ENCODE results near the gene THRB.

DNA sequence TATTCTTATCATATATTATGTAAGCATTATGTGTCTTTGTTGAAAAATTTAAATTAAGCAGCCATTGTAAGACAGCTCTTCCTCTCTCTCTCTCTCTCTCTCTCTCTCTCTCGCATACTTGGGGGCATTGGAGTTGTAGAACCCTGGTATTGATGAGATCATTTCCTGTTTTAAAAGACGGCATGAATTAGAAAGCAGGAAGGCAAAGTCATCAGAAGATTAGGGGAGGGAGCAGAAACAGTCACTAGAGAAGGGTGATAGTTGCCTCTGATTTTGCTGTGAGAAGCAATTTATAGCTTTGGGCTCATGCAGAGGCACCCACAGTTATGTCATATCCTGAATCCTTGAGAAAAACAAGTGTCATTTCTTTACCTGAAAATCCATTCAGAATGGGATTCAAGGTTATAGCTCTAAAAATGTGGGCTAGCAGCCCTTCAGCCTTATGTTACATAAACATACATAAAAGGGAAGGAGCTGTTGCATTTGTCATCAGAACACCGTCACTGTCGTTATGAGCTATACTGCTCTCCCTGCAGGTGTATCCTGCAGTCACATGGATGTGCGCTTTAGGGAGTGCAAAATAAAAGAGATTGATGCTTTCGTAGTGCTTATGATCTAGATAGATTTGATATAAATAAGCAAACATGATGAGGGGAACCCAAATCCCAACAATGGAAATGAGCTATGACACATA, 335.7 kb downstream of the THRB start:
- TF ChIP-seq FOXM1 (IDR thresholded peaks at IDR 0.05; ENCODE audit: low read depth) (no peak), NFIC (IDR thresholded peaks at IDR 0.05; ENCODE audit: borderline replicate concordance) (no peak), RAD21 (IDR thresholded peaks at IDR 0.05; ENCODE audit: low read length) (no peak), ELF1 (IDR thresholded peaks at IDR 0.05) (no peak), CHD2 (IDR thresholded peaks at IDR 0.05; ENCODE audit: low read length, partially characterized antibody) (no peak), MXI1 (IDR thresholded peaks at IDR 0.05; ENCODE audit: low read depth, low read length) (no peak), FOXJ3 (CRISPR knock-in tag; IDR thresholded peaks at IDR 0.05) (no peak), EZH2phosphoT487 (IDR thresholded peaks at IDR 0.05; ENCODE audit: borderline replicate concordance, low read depth) (no peak), GATA2 (CRISPR knock-in tag; IDR thresholded peaks at IDR 0.05) (no peak)
- TF ChIP-seq, protein P1, sequence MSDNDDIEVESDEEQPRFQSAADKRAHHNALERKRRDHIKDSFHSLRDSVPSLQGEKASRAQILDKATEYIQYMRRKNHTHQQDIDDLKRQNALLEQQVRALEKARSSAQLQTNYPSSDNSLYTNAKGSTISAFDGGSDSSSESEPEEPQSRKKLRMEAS (IDR thresholded peaks at IDR 0.05; ENCODE audit: low read depth): no peak
- TF ChIP-seq, protein P2, sequence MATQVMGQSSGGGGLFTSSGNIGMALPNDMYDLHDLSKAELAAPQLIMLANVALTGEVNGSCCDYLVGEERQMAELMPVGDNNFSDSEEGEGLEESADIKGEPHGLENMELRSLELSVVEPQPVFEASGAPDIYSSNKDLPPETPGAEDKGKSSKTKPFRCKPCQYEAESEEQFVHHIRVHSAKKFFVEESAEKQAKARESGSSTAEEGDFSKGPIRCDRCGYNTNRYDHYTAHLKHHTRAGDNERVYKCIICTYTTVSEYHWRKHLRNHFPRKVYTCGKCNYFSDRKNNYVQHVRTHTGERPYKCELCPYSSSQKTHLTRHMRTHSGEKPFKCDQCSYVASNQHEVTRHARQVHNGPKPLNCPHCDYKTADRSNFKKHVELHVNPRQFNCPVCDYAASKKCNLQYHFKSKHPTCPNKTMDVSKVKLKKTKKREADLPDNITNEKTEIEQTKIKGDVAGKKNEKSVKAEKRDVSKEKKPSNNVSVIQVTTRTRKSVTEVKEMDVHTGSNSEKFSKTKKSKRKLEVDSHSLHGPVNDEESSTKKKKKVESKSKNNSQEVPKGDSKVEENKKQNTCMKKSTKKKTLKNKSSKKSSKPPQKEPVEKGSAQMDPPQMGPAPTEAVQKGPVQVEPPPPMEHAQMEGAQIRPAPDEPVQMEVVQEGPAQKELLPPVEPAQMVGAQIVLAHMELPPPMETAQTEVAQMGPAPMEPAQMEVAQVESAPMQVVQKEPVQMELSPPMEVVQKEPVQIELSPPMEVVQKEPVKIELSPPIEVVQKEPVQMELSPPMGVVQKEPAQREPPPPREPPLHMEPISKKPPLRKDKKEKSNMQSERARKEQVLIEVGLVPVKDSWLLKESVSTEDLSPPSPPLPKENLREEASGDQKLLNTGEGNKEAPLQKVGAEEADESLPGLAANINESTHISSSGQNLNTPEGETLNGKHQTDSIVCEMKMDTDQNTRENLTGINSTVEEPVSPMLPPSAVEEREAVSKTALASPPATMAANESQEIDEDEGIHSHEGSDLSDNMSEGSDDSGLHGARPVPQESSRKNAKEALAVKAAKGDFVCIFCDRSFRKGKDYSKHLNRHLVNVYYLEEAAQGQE (IDR thresholded peaks at IDR 0.05; ENCODE audit: low read depth, low read length): no peak
- TF ChIP-seq, protein P3, sequence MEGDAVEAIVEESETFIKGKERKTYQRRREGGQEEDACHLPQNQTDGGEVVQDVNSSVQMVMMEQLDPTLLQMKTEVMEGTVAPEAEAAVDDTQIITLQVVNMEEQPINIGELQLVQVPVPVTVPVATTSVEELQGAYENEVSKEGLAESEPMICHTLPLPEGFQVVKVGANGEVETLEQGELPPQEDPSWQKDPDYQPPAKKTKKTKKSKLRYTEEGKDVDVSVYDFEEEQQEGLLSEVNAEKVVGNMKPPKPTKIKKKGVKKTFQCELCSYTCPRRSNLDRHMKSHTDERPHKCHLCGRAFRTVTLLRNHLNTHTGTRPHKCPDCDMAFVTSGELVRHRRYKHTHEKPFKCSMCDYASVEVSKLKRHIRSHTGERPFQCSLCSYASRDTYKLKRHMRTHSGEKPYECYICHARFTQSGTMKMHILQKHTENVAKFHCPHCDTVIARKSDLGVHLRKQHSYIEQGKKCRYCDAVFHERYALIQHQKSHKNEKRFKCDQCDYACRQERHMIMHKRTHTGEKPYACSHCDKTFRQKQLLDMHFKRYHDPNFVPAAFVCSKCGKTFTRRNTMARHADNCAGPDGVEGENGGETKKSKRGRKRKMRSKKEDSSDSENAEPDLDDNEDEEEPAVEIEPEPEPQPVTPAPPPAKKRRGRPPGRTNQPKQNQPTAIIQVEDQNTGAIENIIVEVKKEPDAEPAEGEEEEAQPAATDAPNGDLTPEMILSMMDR (IDR thresholded peaks at IDR 0.05): no peak
- TF ChIP-seq, protein P4, sequence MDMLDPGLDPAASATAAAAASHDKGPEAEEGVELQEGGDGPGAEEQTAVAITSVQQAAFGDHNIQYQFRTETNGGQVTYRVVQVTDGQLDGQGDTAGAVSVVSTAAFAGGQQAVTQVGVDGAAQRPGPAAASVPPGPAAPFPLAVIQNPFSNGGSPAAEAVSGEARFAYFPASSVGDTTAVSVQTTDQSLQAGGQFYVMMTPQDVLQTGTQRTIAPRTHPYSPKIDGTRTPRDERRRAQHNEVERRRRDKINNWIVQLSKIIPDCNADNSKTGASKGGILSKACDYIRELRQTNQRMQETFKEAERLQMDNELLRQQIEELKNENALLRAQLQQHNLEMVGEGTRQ (IDR thresholded peaks at IDR 0.05; ENCODE audit: borderline replicate concordance, low read depth, low read length): no peak
